NCI-H82 treated with DMSO at 0.1 percent for 48 hours (cell line): ENCODE results near the gene MS4A1.
"Not testable (repeated sequence)": the region's sequence is repeated elsewhere in the genome, so short reads cannot be mapped to it uniquely, and the experiment has no call there.

Experiments
- DNase-seq: peaks from one replicate; lab custom pipeline; 2025; ENCODE audit not compliant: unreplicated experiment; lab: John Stamatoyannopoulos, UW

MS4A1 gene

DNA sequence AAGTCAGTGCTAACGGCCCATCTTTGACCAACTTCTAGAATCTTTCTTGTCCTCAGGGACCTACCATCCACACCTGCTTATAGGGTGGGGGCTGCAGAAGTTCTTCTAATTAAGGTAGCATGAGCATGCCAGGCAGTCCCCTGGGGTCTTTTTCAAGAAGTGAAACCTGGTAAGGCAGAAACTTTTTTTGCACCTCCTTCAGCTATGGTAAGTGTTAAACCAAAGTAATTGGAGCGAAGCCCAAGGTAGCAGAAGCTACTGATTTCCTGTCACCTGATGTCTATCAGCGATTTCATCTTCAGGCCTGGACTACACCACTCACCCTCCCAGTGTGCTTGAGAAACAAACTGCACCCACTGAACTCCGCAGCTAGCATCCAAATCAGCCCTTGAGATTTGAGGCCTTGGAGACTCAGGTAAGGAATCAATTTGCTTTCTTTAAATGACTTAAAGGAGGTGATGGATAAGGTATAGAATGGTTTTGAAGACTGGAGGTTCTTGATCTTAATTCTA is at the start of gene MS4A1:
MS4A1 (plus strand) TSS at position 317 of the 512 bp plus-strand sequence. CDS start 6,528 bp downstream, outside the sequence.
- DNase-seq, result no peak

DNA sequence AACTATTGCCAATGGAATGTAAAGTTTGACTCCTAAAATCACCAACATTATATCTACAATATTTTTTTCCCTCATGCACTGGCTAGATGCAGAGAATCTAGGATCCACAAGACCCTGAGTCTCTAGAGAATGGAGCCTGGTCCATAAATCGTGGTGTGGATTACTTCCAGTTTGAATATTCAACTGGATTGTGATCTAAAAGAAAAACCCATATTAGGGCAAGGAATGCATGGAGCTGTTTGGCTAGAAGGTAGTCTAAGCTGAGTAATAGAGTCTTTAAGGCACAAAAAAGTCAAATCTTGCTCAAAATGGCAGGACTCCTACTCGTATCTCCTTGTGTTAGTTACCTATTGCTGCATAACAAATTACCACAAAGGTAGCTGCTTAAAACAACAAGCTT is 35.6 kb upstream of the MS4A1 start:
- no peak for DNase-seq

DNA sequence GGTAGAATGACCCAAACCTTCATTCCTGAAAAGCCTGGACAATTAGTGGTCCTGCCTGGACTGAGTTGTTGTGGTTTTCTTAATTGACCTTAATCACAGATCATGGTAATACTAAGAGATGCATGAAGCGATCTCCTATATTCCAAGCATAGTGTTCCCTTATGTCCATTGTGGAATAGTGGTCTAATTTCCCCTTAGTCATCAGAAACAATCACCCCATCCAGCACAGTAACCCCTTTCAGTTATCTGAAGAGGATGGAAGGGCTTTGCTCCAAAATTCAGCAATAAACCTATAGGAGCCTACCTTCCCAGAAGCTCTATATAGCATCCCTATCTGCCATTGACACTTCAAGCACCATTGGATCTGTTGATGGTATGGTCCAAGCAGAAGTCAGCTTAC is 33.0 kb upstream of the MS4A1 start:
- DNase-seq, result no peak

DNA sequence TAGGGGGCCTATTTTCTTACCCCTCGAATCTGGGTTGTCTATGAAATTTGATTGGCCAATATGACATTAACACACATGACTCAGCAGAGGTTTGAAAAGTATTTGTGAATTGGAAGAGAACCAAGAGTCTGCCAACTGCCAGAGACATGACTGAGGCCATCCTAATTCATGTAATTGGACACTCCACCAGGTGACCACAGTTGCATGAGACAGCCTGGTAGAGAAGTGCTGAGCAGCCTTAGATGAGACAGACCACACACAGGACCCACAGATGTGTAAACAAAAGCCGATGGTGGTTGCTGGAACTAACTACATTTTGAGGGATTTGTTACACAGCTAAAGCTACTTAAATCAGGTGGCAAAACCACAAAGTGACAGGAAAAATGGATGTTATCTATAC is 27.1 kb upstream of the MS4A1 start:
- DNase-seq, result no peak

DNA sequence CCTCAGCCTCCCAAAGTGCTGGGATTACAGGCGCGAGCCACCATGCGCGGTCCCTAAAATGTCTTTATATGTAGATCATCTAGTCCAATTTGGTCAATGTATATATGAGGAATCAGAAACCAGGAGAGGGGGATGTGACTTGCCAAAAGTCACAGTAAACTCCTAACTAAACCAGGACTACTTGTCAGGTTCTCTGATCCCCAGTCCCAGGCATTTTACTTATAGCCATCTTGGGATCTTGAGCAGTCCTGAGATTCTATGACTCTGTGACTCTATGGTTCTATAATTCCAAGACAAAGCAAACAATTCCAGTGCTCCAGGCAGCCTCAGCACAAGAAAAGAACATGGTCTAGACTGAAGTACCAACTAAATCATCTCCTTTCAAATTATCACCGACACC is 26.4 kb upstream of the MS4A1 start, which contains the start of gene MS4A5:
MS4A5 (plus strand) TSS at position 301 of the 400 bp plus-strand sequence. CDS start 103 bp downstream, outside the sequence.
- DNase-seq, result no peak

DNA sequence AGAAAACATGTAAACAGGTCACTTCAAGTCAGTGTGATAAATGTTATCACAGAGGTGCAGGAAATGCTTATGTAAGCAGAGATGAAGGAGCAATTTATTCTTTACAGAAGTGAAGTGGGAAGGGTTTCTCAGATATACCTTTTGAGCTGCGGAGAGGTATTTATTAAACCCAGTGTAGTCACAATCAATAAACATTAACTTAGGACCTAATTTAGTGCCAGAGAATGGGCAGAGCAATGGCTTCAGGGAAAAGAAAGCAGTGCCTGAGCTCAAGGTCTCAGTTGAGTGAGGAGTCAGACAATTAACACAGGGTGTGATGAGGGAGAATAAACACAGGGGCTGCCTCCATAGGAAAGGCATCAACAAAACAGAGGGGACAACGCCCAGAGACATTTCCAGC is 24.4 kb upstream of the MS4A1 start:
- DNase-seq, result no peak

DNA sequence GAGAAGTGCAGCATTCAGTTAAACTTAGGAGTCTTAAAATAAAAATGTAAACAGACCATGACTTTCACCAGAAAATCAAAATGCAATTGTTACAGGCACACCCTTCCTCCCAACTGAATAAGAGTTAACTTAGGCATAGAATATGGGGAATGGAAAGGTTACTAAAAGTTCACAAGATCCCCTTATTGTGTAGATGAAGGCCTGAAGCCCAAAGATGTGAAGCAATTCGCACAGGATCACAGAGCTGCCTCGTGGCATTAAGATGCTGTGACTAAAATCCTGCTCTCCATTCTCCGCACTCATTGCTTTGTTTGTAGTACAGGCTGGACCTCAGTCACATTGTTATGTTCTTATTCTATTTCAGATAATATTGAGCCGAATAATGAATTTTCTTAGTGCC is 22.2 kb upstream of the MS4A1 start:
- DNase-seq, result no peak

DNA sequence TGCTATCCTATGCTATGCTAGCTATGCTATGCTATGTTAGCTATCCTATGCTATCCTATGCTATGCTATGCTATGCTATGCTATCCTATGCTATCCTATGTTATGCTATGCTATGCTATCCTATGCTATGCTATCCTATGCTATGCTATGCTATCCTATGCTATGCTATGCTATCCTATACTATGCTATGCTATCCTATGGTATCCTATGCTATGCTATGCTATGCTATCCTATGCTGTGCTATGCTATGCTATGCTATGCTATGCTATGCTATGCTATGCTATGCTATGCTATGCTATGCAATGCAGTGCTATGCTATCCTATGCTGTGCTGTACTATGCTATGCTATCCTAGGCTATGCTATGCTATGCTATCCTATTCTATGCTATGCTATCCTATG is 8.6 kb upstream of the MS4A1 start:
- DNase-seq, result no peak

DNA sequence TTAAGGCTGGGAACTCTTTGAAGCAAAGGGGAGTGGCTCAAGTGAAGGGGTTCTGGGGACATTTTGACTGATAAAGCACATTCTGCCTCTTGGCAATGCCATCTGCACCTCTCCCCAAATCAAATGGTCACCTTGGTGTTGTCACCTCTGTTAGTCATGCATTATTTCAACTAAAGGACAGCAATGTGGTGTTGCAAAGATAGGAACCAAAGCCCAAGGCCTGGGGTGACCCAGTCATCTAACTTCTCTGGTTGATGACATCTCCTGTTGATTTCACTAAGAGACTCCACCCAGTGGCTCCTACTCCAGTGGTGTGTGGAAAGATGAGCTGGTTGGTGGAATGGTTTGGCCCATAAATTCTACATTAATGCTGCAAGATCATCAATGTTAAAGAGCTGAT is 7.8 kb upstream of the MS4A1 start:
- DNase-seq, result no peak

DNA sequence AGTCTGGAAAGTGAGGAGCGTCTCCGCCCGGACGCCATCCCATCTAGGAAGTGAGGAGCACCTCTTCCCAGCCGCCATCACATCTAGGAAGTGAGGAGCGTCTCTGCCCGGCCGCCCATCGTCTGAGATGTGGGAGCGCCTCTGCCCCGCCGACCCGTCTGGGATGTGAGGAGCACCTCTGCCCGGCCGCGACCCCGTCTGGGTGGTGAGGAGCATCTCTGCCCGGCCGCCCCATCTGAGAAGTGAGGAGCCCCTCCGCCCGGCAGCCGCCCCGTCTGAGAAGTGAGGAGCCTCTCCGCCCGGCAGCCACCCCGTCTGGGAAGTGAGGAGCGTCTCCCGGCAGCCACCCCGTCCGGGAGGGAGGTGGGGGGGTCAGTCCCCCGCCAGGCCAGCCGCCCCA is 4.5 kb upstream of the MS4A1 start:
- not testable (repeated sequence) for DNase-seq

DNA sequence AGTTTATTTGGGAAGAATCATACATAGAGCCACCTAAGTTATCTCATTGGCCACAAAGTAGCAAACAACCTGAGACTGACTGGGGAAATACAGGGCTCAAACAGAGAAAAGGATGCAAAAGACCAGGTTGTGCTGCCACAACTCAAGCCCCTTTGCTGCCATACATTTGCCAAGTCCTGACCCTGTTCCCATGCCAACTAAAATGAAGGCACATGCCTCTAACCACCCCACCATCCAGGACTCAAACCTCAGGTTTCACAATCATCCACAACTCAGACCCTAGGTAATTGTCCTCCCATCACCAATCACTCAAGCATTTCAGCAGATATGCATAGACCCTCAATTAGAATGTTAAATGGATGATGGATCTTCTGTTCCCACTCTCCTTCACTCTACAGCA is 1.4 kb upstream of the MS4A1 start:
- DNase-seq, result no peak

DNA sequence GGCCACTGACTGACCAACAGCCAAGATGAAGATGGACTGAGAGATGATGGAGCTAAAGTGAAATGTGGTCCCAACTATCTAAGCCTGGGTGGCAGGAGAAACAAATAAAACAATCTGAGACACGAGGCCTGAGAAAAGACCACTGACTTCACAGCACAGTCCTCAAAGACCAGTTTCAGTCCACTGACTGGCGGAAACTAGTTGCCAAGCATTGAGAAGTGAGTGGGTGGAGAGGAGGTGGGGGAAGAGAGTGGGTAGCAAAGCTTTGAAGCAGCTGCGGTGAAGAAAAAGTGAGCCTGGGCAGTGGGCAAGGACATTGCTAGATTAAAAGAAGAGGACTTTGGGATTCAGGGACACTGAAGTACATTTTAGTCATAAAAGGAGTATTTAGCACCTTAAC is 1.9 kb downstream of the MS4A1 start:
- DNase-seq, result no peak

DNA sequence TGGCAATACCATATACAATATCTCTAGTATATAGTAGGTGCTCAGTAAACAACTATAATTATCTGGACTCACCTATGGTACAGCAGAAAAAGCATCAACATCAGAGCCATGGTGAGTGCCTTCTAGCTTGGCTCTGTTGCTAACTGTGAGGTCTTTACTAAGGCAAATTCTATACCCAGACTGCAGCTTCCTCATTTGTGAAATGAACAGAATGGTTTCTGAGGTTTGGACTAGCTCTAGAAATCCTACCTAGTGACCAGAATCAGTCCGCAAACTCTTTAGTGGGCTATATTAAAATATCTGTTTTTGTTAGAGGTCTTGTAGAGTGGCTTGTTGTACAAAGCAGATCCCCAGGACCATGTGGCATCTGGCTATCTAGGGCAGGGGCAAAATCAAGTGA is 3.7 kb downstream of the MS4A1 start:
- DNase-seq, result no peak

DNA sequence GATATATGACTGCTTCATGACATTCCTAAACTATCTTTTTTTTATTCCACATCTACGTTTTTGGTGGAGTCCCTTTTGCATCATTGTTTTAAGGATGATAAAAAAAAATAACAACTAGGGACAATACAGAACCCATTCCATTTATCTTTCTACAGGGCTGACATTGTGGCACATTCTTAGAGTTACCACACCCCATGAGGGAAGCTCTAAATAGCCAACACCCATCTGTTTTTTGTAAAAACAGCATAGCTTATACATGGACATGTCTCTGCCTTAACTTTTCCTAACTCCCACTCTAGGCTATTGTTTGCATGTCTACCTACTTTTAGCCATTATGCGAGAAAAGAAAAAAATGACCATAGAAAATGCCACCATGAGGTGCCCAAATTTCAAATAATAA is 13.2 kb downstream of the MS4A1 start:
- DNase-seq, result no peak

DNA sequence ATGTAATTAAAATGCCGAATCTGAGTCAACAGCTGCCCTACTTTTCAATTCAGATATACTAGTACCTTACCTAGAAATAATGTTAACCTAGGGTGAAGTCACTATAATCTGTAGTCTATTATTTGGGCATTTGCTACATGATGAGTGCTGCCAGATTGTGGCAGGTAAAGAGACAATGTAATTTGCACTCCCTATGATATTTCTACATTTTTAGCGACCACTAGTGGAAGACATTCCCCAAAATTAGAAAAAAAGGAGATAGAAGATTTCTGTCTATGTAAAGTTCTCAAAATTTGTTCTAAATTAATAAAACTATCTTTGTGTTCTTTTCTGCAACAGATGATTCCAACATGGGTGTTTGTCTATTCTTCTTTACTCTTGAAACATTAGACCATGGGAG is 14.1 kb downstream of the MS4A1 start:
- DNase-seq, result no peak

DNA sequence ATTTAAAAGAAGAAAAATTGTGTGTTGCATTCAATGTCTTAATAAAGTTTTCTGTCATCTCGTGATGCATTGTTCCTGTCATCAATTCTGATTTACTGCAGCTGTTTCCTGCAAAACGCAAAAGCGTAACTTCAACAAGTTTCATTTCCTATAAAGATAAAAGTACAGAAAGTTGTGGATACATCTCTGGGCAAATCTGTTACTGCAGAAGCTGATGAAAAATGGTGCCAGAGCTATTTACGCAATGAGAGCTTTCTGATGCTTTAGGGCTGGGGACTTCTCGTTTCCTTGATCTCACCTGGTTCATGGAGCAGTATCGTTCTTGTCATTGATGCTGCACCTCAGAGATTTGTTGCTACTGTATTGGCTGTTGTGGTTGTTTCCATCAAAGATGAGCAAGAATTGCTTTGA is 21.4 kb downstream of the MS4A1 start:
- DNase-seq, result no peak

DNA sequence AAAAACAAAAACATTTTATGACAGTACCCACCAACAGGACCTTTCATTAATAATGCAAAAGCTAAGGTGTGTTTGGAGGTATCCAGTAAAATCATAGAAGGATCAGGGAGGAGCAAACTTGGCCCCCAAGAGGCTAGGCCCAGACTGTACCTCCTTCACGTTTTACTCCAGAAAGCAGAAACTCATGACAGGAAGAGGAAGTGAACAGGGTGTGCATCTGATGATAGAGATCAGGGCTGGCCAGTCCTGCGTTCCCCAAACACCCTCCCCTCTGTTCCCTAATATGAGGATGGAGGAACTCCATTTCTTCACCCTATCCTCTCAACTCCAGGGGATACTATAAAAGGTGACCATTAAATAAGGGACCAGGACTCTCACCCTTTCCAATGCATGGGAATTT is 26.7 kb downstream of the MS4A1 start:
- no peak for DNase-seq

DNA sequence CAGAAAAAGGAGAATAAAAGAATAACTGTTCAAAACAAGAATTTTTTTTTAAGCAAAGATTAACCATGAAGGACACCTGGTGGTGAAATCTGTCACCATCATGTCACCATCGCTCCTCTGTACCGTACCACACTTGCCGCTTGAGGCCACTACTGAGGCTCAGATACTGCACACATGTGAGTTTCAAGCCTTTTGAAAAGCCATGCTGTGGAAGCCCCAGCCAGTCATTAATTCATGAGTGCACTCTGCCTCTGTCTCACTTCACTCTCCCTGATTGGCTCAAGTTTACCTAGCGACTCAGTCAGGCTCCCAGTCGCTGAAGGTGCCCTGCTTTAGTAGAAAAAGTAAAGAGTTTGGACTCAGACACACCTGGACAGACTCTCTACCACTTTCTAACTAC is 30.3 kb downstream of the MS4A1 start:
- peak; percentile 17 for DNase-seq

DNA sequence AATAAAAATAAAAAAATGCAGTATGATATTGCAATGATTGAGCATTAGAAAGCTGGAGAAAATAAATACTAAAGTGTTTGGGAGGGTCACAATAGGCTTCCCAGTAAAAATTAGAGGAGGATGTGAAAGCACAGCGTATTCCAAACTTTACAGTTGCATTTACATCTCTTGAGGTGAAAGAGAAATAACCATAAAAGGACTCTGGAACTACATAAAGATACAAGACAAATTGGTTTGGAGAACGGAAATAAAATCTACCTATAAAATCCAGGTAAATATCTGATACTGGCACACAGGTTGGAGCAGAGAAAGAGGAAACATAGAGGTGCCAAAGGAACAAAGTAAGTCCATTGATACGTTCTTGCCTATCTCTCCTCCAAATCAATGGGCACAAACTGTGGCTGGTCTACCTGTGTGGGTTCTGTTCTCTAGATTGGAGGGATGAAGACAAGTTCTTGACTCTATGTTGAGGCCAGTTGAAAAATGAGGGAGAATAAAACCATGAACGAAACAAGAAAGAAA is 36.9 kb downstream of the MS4A1 start, which contains the start of gene MS4A12:
MS4A12 (plus strand) TSS at position 291 of the 522 bp plus-strand sequence. CDS start 4,541 bp downstream, outside the sequence.
- no peak for DNase-seq

DNA sequence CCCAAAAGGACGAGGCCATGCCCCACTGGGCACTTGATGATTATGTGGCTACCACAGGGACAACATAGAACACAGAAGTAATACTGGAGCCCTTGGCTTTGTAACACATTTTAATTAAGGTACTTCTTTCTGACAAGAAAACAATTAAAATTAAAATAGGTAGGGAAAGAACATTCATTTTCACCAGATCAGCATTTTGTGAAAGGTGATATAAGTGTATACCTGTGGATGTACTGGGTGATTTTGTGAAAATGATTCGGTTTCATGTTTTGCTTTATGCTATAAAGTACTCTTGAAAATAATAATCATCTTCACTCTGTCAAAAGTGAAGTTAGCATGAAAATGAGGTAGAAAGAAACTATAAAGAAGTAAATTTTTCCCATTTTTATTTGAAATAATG is 37.8 kb downstream of the MS4A1 start:
- no peak for DNase-seq

DNA sequence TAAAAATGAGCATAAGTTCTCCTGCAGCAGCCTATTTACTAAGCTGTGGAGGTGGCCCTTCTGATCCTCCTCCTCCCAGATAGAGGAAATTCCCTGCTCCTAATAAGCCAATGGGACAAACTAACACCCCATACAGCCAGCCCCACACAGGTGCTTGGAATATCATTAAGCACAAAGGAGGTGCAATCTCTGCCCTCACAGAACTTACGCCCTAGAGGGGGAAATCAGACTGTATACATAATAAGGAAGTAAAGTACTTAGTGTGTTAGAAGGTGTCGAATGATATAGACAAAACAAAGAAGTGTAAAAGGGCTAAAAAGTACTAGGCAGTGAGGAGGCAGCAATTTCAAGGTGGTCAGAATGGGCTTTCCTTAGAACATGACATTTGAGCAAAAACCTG is 42.8 kb downstream of the MS4A1 start:
- no peak for DNase-seq

DNA sequence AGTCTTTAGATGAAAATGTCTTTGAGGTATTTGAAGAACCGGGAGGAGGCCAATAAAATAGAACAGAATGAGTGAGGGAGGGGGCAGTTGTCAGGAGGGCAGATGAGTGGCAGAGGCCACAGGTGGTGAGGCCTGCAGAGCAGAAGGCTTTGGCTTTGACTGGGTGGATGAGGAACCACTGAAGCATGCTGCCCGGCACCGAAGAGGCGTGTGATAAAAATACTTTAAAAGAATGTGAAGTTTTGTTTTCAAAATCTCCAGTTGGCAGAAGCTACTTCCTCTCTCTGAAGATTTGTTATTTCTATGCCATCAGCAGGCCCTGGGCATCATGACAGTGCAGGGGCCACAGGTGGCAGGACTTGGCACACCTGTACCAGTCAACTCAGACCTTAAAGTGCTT is 43.2 kb downstream of the MS4A1 start:
- DNase-seq, result no peak

DNA sequence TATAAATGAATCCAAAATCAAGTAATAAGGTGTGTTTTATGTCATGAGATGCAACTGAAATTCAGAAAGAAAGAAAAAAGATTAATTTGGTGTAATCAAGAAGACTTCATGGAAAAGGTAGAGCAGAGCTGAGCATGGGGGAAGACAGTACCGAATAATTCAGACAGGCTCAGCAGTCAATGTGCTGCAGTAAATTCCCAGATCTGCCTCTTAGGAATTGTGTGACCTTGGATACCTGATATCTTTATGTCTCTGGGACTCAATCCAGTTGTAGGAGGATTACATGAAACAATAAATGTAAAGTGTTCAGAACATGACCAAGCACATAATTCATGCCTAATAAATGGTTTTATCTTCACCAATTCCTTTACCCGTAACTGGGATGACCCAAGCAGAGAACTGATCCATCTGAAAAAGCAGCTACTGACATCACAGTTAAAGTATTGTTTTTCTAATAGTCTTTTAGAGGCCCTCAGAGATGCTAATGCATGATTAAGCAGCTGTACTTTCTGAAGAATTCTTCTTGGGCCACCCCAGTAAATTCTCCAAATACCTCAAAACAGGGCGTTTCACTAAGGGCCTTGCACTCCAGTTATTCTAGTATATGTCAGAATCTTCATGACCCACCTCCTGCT is 44.7 kb downstream of the MS4A1 start:
- no peak for DNase-seq
